Measurements from ENCODE around the gene FOXP4.

DNA sequence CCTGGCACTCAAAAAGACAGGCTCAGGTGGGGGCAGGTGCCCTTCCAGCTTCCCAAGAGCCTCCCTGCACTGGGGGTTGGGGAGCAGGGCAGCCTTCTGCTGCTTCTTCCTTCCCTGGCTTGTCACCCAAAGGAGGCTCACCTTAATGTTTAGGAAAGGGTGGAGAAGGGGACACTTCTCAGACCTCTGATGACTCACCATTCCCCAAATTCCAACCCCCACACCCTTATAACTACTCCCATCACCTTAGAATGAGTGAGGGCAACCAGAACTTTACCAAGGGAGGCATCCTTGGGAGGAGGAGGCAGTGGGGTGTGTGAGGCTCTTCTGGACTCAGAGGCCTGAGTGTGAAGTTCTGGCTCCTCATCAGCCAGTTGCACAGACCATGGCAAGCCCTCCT, 15.2 kb upstream of the FOXP4 start:
- TF ChIP-seq, protein P1, sequence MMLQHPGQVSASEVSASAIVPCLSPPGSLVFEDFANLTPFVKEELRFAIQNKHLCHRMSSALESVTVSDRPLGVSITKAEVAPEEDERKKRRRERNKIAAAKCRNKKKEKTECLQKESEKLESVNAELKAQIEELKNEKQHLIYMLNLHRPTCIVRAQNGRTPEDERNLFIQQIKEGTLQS (IDR thresholded peaks at IDR 0.05) = no peak
- TF ChIP-seq, protein P2, sequence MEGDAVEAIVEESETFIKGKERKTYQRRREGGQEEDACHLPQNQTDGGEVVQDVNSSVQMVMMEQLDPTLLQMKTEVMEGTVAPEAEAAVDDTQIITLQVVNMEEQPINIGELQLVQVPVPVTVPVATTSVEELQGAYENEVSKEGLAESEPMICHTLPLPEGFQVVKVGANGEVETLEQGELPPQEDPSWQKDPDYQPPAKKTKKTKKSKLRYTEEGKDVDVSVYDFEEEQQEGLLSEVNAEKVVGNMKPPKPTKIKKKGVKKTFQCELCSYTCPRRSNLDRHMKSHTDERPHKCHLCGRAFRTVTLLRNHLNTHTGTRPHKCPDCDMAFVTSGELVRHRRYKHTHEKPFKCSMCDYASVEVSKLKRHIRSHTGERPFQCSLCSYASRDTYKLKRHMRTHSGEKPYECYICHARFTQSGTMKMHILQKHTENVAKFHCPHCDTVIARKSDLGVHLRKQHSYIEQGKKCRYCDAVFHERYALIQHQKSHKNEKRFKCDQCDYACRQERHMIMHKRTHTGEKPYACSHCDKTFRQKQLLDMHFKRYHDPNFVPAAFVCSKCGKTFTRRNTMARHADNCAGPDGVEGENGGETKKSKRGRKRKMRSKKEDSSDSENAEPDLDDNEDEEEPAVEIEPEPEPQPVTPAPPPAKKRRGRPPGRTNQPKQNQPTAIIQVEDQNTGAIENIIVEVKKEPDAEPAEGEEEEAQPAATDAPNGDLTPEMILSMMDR (IDR thresholded peaks at IDR 0.05; ENCODE audit: low read depth, low read length, missing input control) = no peak
- TF ChIP-seq, protein P3, sequence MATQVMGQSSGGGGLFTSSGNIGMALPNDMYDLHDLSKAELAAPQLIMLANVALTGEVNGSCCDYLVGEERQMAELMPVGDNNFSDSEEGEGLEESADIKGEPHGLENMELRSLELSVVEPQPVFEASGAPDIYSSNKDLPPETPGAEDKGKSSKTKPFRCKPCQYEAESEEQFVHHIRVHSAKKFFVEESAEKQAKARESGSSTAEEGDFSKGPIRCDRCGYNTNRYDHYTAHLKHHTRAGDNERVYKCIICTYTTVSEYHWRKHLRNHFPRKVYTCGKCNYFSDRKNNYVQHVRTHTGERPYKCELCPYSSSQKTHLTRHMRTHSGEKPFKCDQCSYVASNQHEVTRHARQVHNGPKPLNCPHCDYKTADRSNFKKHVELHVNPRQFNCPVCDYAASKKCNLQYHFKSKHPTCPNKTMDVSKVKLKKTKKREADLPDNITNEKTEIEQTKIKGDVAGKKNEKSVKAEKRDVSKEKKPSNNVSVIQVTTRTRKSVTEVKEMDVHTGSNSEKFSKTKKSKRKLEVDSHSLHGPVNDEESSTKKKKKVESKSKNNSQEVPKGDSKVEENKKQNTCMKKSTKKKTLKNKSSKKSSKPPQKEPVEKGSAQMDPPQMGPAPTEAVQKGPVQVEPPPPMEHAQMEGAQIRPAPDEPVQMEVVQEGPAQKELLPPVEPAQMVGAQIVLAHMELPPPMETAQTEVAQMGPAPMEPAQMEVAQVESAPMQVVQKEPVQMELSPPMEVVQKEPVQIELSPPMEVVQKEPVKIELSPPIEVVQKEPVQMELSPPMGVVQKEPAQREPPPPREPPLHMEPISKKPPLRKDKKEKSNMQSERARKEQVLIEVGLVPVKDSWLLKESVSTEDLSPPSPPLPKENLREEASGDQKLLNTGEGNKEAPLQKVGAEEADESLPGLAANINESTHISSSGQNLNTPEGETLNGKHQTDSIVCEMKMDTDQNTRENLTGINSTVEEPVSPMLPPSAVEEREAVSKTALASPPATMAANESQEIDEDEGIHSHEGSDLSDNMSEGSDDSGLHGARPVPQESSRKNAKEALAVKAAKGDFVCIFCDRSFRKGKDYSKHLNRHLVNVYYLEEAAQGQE (IDR thresholded peaks at IDR 0.05) = no peak
- TF ChIP-seq SP1 (IDR thresholded peaks at IDR 0.05) (no peak), GABPA (IDR thresholded peaks at IDR 0.05 in 1 of 2, conservative IDR thresholded peaks at IDR 0.05 in 1 of 2) (no peak), YY1 (IDR thresholded peaks at IDR 0.05) (no peak), EGR1 (IDR thresholded peaks at IDR 0.05; ENCODE audit: low read depth in 2 of 2) (no peak)

Data from liver (tissue), 3 donors.